Forelimb muscle (tissue), 1 donor: ENCODE data around the gene CEBPZ. TPM values are rescaled to one million over a fixed set of nuclear protein-coding genes. Genes with fewer than 3 reads are reported as not detected.
"Not testable (repeated sequence)": the region's sequence is repeated elsewhere in the genome, so short reads cannot be mapped to it uniquely, and the experiment has no call there.

Experiments
- DNase-seq: peaks from one replicate; pipeline ENCODE4 v3.0.0-alpha.2; 2013; ENCODE audit warnings: low read depth
- polyA plus RNA-seq: library from polyadenylated mRNA; unstranded; fragments of 120-200 nt; gene quantifications from one replicate; pipeline ENCODE4 v1.2.1, GENCODE V29; 2013; ENCODE audit not compliant: insufficient read length

CEBPZ gene
- 40.5 TPM for polyA plus RNA-seq

- peak; percentile 90 for DNase-seq
These were observed at the start of gene CEBPZ, which contains the start of gene NDUFAF7 for GRCh38 chr2:37231241-37232130. CEBPZ (minus strand) TSS chr2:37231596; CDS start chr2:37231567, 29 bp downstream. NDUFAF7 (plus strand) TSS chr2:37231658; CDS start chr2:37231706, 48 bp downstream.

GRCh38 chr2:37276291-37276690 lies 44.9 kb upstream of the CEBPZ start:
- DNase-seq, result no peak

- DNase-seq, result no peak
These were observed 43.1 kb upstream of the CEBPZ start for GRCh38 chr2:37274359-37274965.

DNA sequence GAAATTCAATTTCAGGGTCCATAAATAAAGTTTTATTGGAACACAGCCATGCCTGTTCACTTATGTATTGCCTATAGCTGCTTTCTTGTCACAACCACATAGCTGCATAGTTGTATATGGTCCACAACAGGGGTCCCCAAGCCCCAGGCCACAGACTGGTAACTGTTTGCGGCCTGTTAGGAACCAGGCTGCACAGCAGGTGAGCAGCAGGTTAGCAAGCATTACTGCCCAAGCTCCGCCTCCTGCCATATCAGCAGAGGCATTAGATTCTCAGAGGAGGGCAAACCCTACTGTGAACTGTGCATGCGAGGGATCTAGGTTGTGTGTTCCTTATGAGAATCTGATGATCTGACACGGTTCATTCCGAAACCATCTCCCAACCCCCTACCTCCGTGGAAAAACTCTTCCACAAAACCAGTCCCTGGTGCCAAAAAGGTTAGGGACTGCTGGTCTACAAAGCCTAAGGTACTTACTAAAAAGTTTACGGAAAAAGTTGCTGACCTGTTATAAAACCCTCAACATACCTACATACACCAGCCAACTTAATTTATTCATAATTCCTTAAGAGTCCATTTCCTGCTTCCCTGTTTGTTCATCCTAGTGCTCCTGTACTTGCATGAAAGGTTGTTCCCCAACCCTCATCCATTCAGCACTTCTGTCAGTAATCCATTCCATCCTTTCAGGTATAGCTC lies 40.1 kb upstream of the CEBPZ start:
- no peak for DNase-seq

DNA sequence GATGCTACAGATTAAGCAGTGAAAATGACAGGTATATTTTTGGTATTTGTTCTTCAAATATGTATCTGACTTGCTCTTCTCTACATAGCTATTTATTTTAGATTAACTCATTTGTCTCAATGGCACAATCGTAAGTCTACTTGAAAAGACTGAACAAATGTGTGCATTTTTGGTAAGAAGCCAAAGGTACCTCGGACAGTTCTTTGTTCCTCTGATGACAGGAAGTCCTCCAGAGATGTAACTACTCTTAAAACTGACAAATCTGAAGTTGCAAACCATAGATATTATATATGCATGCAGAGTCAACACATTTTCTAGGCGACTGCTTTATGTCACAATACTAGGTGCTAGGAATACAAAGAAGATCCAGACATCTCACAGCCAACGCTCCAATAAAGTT lies 36.7 kb upstream of the CEBPZ start:
- DNase-seq, result no peak

GRCh38 chr2:37267685-37268084 lies 36.3 kb upstream of the CEBPZ start:
- DNase-seq, result no peak

- DNase-seq, result no peak
These were observed 32.4 kb upstream of the CEBPZ start for GRCh38 chr2:37263839-37264238.

DNA sequence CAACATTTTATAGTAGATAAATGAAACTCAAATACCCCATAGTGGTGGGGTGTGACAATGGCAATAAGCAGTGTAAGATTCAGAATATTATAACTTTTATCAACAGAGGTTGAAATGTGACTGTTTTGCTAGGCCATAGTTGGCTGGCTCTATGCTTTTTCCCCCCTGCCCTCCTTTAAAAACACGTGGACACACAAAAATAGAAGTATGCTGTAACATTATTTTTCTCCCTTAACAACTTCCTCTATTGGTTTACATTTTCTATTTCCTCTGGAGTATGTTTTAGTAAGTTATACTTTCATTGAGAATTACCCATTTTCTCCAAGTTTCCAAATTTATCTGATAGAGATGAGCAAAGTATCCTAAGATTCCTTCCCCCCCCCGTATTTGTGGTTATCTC lies 31.1 kb upstream of the CEBPZ start:
- DNase-seq, result no peak

DNA sequence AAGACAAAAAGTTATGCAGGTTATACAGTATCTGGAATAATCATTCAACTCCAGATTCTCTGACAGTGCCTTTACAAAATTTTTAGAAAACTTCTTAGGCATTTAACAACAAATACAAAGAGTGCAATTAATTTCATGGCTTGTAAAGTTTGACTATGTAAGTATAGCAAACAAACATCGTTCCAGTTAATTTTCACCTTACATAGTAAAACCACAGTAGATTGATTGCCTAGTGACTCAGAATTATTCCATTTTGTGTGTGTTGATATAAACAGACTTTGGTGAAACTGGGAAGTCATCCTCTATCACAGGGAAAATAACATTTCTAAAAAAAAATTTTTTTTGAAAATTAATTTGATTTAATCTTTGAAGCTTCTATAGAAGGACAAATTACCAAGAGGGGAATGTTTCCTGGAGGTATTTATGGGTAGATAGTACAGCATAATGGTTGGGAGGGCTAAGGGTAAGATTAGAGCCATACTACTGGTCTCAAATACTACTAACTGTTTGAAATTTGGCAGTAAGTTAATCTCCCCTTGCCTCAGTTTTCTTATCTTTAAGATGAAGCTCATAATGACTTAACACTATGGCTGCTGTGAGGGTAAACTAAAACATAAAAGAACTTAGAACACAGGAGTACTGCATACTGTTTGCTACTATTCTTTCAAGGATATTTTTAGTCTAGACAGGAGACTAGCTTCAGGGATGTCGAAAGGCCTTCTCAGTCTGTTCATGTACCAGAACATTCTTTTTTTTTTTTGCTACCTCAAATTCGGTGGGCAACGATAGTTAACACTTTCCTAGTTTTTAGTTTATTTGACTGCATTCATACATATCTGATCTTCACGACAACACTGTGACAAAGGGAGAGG lies 19.7 kb upstream of the CEBPZ start:
- DNase-seq, result no peak

GRCh38 chr2:37246205-37246604 lies 14.8 kb upstream of the CEBPZ start:
- DNase-seq, result no peak

DNA sequence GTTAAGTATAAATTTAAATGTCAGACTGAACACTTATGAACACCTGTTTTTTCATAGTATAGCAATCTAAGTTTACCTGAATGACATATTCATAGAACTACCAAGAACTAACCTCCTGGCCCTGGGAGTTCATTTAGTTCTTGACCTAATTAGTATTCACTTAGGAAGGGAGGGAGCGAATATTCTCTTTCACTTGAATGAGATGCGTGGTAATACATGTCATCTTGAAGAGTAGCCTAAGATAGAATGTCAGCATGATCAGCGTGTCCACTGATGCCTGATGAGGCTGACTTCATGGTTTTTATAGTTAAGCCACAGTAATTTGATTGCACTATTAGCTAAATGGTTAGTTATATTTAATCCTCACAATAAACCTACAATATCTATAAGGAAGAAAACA lies 13.4 kb upstream of the CEBPZ start:
- DNase-seq, result no peak

GRCh38 chr2:37244017-37244416 lies 12.6 kb upstream of the CEBPZ start:
- DNase-seq, result no peak

DNA sequence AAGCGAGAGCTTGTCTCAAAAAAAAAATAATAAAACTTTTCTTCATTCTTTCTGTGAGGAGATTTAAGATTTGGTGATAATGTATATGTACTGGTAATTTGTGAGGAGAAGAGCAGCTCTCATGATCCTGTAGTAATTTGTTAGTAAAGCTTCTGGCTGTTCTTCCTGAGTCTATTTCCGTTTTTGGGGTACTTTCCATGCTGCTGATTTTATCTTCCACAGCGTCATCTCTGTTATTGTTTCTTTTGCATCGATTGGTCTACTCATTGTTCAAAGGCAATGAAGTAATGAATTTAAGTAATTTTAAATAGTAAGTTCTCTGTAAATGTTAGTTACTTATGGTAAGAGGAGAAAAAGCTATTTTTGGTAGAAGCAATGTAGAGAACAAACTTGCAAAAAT lies 12.0 kb upstream of the CEBPZ start:
- no peak for DNase-seq

GRCh38 chr2:37232131-37232933 lies 936 bp upstream of the CEBPZ start:
- no peak for DNase-seq

- DNase-seq, result no peak
These were observed 815 bp downstream of the CEBPZ start for GRCh38 chr2:37230581-37230980.

DNA sequence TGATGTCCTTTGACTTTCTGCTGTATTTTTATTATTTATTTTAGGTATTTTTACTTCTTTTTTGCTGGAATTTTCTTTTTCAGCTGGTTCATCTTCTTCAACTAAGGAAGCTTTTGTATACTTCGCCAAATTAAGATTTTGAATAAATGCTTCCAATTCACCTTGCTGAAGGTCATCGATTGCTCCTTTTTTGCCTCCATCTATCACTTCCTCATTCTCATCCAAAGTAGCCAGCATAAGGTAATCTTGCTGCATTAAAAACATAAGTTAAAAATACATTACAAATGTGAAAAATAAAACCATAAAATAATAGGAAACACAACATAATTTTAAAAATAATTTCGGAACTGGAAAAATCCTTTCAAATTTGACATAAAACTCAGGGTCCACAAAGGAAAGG lies 2.6 kb downstream of the CEBPZ start:
- DNase-seq, result no peak

DNA sequence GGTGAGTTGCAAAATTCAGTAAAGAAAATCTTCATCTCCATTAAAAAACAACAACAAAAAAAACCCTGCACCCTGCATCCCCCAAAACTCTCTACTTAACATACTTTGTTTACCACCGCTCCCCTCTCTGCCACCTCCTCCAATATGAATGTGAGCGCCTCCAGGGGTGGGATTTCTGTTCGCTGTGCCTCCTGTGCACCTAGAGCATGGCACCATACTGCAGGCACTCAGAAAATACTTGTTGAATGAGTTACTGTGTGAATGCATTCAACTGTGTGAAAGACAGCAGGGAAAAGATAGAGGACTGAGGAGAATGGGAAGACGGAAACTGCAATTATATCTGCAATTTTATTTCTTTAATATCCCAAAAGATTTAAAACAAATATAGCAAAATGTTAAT lies 4.5 kb downstream of the CEBPZ start:
- DNase-seq, result no peak

DNA sequence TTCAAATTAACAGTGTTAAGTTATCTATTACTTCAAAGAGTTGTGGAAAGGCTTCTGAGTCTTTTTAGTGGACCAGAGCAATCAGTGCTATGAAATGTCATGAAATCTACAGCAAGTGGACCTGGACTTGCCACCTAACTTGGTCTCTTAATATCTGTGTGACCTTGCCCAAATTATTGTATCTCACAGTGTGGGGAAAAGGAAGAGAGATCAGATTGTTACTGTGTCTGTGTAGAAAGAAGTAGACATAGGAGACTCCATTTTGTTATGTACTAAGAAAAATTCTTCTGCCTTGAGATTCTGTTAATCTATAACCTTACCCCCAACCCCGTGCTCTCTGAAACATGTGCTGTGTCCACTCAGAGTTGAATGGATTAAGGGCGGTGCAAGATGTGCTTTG lies 6.3 kb downstream of the CEBPZ start:
- DNase-seq, result not testable (repeated sequence)

DNA sequence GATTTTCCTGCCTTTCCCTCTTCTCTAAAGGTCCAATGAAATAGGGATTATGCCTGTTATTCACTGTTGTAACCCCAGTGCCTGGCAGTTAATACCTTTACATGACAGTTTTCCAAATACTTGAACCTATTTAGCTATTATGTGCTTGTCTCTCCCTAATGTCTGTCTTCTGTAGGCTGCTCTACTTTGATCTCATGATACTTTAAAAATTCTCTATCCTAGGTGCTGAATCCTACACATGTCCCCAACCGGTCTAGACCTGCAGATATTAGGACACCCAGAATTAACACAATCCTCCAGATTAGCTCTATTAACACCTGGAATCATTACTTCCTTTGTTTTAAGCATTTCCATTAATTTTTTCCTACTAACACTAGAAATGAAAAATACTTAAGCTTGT lies 7.3 kb downstream of the CEBPZ start:
- no peak for DNase-seq

DNA sequence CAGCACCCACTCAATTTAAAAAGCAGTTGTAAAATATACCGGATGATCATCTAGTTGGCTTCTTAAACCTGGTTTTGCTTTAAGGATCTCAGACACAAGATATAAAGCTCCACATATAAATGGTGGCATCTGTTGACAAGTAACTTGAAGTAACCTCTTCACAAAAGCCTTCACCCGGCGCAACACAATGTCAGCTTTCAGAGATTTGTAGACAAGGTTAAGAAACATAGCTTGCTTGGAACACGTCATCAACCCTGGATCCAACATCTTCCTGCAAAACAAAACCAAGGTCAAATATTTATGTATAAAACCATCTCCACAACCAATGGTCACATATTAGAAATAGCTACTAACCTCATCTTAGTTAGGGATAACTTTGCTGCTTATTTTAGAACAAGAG lies 8.3 kb downstream of the CEBPZ start:
- no peak for DNase-seq

- DNase-seq, result no peak
These were observed 12.3 kb downstream of the CEBPZ start for GRCh38 chr2:37219046-37219445.
